SK-N-SH (cell line): Measurements from ENCODE around the gene IL17RE.

ENCODE experiments used
- JUND ChIP-seq: IDR thresholded peaks from 2 replicates; pipeline ENCODE4 v1.4.0; 2012
- NRF1 ChIP-seq: IDR thresholded peaks from 2 replicates; pipeline ENCODE4 v1.6.1; 2012; ENCODE audit warnings: low read depth, mild to moderate bottlenecking, low read length
- RAD21 ChIP-seq: IDR thresholded peaks from 2 replicates; pipeline ENCODE4 v1.6.1; 2012; ENCODE audit warnings: mild to moderate bottlenecking, low read length
- TAF1 ChIP-seq: IDR thresholded peaks from 2 replicates; pipeline ENCODE4 v1.6.1; 2012; ENCODE audit warnings: low read depth, mild to moderate bottlenecking, low read length, moderate library complexity, borderline replicate concordance
- TF ChIP-seq, protein P1 (sequence below): fragments of 200-600 bp; sonication (generic); IDR thresholded peaks from 2 replicates; pipeline ENCODE4 v1.6.1; 2017; ENCODE audit warnings: antibody characterized with exemption, mild to moderate bottlenecking, moderate library complexity

DNA sequence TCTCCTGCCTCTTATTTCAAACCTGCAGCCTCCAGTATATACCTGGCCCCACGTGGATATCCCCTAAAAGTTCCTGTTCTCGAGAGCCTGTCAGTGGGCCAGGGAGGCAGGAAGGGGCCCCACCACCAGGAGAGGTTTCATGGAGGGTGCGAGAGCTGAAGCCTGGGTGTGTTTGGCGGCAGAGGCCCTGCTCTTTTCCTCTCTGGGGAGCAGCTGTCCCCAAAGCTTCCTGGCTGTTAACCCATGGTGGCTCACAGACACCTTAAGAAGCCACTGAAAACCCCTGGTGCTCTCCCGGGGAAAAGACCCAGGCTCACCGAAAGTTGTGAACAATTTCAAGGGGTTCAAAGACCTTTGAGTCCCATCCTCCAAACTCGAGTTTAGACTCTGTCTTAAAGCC lies 48.5 kb downstream of the IL17RE start:
- TF ChIP-seq, protein P1, sequence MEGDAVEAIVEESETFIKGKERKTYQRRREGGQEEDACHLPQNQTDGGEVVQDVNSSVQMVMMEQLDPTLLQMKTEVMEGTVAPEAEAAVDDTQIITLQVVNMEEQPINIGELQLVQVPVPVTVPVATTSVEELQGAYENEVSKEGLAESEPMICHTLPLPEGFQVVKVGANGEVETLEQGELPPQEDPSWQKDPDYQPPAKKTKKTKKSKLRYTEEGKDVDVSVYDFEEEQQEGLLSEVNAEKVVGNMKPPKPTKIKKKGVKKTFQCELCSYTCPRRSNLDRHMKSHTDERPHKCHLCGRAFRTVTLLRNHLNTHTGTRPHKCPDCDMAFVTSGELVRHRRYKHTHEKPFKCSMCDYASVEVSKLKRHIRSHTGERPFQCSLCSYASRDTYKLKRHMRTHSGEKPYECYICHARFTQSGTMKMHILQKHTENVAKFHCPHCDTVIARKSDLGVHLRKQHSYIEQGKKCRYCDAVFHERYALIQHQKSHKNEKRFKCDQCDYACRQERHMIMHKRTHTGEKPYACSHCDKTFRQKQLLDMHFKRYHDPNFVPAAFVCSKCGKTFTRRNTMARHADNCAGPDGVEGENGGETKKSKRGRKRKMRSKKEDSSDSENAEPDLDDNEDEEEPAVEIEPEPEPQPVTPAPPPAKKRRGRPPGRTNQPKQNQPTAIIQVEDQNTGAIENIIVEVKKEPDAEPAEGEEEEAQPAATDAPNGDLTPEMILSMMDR: no peak
- TF ChIP-seq TAF1: no peak
- TF ChIP-seq RAD21: no peak
- no peak for TF ChIP-seq NRF1
- TF ChIP-seq JUND: no peak
